ENCODE results near the gene SIGLEC8. TPM values are rescaled to one million over a fixed set of nuclear protein-coding genes. Genes with fewer than 3 reads are reported as not detected.

The SIGLEC8 gene
- total and polyA plus RNA-seq, 9 of the 15 experiments (the other 6 are each of a cell fraction or from before 2014, with no cell fraction given), result 0.04 to 0.65 (median 0.39) TPM

- TF ChIP-seq SNIP1 (IDR thresholded peaks at IDR 0.05; ENCODE audit: low read depth), result no peak
- TF ChIP-seq ARID2 (IDR thresholded peaks at IDR 0.05), result 0 out of 2 replicates have a peak, but pooled peaks have one; percentile 25
- no peak for TF ChIP-seq HMGXB4 (CRISPR knock-in tag; IDR thresholded peaks at IDR 0.05)
- peak; percentile 29; the same call in 1 of the 2 replicates for TF ChIP-seq MYC (IDR thresholded peaks at IDR 0.05; ENCODE audit: low read depth, low read length)
- TF ChIP-seq MYC (CRISPR knock-in tag; IDR thresholded peaks at IDR 0.05; ENCODE audit: borderline replicate concordance, low read depth), result no peak
- TF ChIP-seq RB1 (IDR thresholded peaks at IDR 0.05; ENCODE audit: low read depth), result 0 out of 2 replicates have a peak, but pooled peaks have one; percentile 18
- 0 out of 2 replicates have a peak, but pooled peaks have one; percentile 43 for TF ChIP-seq JUND (IDR thresholded peaks at IDR 0.05; ENCODE audit: borderline replicate concordance, low read depth, low read length)
- TF ChIP-seq JUND (tag; IDR thresholded peaks at IDR 0.05; ENCODE audit: borderline replicate concordance, low read depth, low read length), result no peak
- TF ChIP-seq MLX (CRISPR knock-in tag; conservative IDR thresholded peaks at IDR 0.05), result no peak
- TF ChIP-seq ZNF263 (CRISPR knock-in tag; IDR thresholded peaks at IDR 0.05; ENCODE audit: borderline replicate concordance), result peak; percentile 66; the same call in 1 of the 2 replicates
- TF ChIP-seq LCOR (CRISPR knock-in tag; IDR thresholded peaks at IDR 0.05), result no peak
- peak; percentile 28; the same call in 1 of the 2 replicates for TF ChIP-seq ZNF24 (IDR thresholded peaks at IDR 0.05)
- no peak for TF ChIP-seq ATF4 (CRISPR knock-in tag; IDR thresholded peaks at IDR 0.05)
- TF ChIP-seq MCM3 (IDR thresholded peaks at IDR 0.05), result no peak
- TF ChIP-seq CREB1 (IDR thresholded peaks at IDR 0.05), result no peak
- 0 out of 2 replicates have a peak, but pooled peaks have one; percentile 18 for TF ChIP-seq CREB1 (CRISPR knock-in tag; IDR thresholded peaks at IDR 0.05)
- no peak for TF ChIP-seq ZNF316 (IDR thresholded peaks at IDR 0.05)
- peak; percentile 54; the same call in 1 of the 2 replicates for TF ChIP-seq C11orf30 (IDR thresholded peaks at IDR 0.05; ENCODE audit: low read depth)
- no peak for TF ChIP-seq CSDE1 (IDR thresholded peaks at IDR 0.05)
- TF ChIP-seq RBM25 (IDR thresholded peaks at IDR 0.05; ENCODE audit: low read depth, low read length, severe bottlenecking), result peak; percentile 28
- no peak for TF ChIP-seq ZNF76 (CRISPR knock-in tag; IDR thresholded peaks at IDR 0.05; ENCODE audit: borderline replicate concordance)
- TF ChIP-seq CC2D1A (IDR thresholded peaks at IDR 0.05), result peak; percentile 39; the same call in 1 of the 2 replicates
- TF ChIP-seq ZNF280A (IDR thresholded peaks at IDR 0.05; ENCODE audit: low read depth, partially characterized antibody), result no peak
- TF ChIP-seq ATF1 (CRISPR knock-in tag; IDR thresholded peaks at IDR 0.05), result no peak
- peak; percentile 53 for TF ChIP-seq ATF1 (tag; IDR thresholded peaks at IDR 0.05)
Observed at GRCh38 chr19:51407511-51408131, 50.6 kb downstream of the SIGLEC8 start (continued).

All from K562 (cell line).